ENCODE data around the gene FOXI2.

- TF ChIP-seq CTCF (IDR thresholded peaks at IDR 0.05; ENCODE audit: low read depth, low read length, poor library complexity, severe bottlenecking) (no peak), EZH2phosphoT487 (IDR thresholded peaks at IDR 0.05; ENCODE audit: borderline replicate concordance, low read length) (no peak)
Measured at GRCh38 chr10:127776816-127777215, 39.8 kb downstream of the FOXI2 start.
